GM18858 (cell line): ENCODE measurements around the gene ALDH16A1.
"Not testable (repeated sequence)": the region's sequence is repeated elsewhere in the genome, so short reads cannot be mapped to it uniquely, and the experiment has no call there.

ENCODE experiments used
- ATAC-seq: cut with Tn5 transposase; IDR thresholded peaks from one replicate; pipeline ENCODE4 v1.9.1; 2021; ENCODE audit not compliant: unreplicated experiment

ALDH16A1 gene

DNA sequence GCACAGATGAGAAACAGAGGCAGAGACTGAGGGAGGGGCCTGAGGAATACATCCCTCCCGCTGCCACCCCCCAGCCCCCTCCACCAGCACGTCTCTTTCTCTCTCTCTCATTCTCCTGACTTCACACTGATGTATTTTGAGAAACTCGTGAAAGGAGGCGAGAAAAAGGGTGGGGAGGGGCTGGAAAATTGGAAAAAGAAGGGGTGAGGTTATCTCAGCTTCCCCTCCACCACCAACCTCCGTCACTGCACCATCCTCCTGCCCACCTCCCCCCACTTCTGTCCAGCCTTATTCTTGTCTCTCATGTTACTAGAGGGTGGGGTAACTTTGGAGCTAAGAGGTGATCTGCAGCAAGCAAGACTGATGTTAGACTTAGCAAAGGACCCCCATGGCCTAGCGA, 13.2 kb upstream of the ALDH16A1 start:
- no peak for ATAC-seq

DNA sequence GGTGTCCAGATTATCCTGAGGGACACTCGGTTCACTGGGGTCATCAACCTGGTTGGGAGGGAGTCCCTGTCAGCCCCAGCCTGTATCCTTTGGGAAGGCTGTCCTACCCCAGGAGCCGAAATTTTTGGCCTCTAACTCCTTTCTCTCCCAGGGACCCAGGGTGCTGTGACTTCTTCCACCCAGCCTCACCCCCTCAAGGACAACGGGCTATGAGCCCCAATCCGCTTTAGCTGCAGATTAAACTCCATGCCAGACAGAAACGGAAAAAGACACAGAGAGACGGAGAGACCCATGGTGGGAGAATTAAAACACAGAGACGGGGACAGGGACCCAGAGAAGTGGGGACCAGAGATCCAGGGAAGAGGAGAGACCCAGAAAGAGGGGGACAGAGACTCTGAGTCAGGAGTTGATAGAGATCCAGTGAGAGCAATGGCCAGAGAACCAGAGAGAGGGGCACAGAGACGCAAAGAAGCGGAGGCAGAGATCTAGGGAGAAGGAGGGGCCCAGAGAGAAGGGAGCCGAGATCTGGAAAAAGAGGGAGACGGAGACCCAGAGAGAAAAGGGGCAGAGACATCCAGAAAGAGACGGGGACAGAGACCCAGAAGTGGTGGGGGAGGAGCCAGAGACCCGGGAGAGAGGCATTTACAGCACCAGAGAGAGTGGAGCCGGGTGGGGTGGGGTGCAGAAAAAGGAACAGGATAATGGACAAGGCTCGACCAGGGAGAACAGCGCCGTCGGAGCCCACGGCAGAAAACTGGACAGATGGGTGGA, 12.4 kb upstream of the ALDH16A1 start:
- no peak for ATAC-seq

DNA sequence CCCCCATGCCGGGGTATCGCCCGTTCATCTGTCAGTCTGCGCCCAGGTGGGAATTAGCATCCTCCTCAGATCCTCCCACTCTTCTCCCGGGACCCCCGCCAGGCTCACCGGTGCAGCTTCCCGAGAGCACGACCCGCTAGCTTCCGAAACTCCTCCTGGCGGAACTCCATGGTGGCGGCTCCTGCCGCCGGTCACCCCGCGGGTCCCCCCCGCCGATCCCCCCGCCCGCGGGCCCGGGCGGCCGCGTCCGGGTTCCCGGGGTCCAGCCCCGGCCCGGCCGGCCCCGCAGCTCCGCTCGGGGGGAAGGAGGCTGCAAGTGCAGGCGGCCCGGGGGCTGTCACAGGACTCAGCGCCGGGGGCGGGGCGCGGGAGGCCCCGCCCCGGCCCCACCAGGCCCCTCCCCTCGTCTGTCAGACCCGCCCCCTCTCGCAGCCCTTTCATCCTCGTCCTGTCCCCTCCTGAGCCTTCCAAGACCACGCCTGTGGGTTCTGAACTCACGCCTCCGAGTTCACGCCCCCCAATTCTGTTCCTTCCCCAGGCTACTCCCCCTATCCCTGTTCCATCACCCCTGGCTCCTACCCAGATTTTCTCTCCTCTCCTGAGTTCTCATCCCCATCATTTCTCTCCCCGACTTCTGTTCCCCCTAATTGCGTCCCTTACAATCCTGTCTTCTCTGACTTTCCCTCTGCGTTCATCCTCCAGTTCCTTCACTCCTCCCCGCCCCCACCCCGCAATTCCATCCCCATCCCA, 11.6 kb upstream of the ALDH16A1 start, which contains the start of gene SLC17A7:
Gene SLC17A7, minus strand, starts transcription at position 318 of the 750 bp plus-strand sequence. Its CDS starts 148 bp downstream, at position 170.
- no peak for ATAC-seq

DNA sequence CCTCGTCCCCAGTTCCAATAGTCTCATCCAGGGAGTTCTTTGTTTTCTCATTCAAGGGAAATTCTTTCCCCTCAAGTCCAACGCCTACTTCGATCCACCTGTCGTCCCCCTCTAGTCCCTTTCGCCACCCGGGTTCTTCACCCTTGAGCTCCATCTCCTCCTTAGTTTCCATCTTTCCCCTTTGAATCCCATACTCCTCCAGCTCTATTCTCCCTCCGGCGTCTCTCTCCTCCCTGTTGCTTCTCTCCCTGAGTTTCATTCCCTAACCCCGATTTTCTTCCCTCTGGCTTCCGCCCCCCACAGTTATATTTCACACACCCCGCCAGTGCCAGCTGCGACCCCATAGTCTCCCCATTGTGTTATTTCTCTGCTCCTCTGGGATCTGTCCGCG, 11.1 kb upstream of the ALDH16A1 start:
- ATAC-seq = no peak

DNA sequence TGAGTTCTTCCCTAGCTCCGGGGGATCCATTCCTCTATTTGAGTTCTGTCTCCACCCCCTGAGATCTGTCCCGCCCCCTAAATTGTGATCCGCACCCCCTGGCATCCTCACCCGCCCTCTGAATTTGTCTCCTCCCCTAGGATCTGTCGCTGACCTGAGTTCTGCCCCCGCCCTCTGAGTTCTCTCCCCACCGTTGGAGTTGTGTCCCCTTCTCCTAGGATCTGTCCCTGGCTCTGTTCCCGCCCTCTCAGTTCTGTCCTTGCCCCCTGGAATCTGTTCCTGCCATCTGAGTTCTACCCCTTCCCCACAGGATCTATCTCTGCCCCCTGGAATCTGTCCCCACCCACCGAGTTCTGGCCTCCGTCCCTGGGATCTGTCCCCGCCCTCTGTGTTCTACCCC, 10.7 kb upstream of the ALDH16A1 start:
- ATAC-seq = no peak

DNA sequence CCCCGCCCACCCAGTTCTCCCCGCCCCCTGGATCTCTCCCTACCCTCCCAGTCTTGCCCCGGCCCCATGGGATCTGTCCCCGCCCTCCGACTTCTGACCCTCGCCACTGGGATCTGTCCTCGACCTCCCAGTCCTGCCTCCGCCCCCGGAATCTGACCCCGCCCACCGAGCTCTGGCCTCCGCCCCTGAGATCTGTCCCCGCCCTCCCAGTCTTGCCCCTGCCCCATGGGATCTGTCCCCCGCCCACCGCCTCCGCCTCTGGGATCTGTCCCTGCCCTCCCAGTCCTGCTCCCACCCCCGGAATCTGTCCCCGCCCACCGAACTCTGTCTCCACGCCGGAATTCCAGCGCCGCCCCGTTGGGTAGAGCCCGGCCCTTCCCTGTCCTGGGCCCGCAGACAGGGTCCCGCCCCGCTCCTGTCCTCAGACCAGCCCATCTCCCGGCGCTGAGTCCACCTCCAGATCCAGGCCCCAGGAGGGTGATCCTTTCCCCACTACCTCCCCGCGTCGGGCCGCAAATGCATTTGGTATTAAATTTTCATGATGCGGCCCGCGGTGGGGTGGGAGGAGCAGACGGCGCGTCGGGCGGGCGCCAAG, 10.2 kb upstream of the ALDH16A1 start:
- ATAC-seq = no peak

DNA sequence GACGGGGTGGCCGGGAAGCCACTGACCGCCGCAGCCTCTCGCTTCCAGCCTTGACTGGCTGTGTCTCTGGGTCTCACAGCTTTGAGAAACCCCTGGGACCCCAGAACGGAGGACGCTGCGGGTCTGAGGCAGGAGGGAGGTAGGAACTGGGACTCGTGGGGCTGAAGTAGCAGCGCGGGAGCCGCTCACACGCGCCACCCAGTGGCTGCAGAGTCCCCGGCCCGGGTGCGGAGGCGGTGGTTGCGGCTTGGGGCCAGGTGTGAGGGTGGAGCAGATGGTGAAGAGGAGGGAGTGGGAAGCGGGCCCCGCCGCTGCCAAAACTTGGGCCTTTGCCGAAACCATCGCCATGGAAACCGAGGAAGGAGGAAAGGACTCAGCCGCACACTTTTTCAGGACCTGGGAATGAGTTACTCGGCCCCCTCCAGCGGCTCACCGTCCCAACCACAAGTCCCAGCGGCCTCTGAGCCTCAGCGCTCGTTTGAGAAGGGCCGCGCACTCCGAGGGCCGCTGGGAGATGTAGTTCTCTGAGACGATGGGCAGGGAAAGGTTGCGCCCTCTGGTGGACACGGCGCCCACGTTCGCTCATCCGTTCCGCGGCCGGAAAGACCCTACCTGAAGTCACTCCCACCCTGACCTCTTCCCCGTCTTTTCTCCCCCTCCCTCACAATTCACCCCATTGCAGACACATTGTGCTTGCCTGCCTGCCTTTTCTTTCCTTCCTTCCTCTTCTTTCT, 9.5 kb upstream of the ALDH16A1 start:
- ATAC-seq = peak; percentile 59

DNA sequence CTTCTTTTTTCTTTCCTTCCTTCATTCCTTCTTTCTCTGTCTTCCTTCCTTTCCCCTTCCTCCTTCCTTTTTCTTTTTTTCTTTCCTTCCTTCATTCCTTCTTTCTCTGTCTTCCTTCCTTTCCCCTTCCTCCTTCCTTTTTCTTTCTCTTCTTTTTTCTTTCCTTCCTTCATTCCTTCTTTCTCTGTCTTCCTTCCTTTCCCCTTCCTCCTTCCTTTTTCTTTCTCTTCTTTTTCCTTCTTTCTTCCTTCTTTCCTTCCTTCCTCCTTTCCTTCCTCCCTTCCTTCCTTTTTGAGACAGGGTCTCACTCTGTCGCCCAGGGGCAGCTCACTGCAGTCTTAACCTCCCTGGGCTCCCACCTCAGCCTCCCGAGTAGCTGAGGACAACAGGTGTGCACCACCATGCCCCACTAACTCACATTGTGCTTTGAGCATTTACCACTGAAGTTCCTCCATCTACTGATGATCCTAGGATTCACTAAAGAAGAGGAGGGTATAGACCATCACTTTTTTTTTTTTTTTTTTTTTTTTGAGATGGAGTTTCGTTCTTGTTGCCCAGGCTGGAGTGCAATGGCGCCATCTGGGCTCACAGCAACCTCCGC, 8.8 kb upstream of the ALDH16A1 start:
- ATAC-seq = not testable (repeated sequence)

DNA sequence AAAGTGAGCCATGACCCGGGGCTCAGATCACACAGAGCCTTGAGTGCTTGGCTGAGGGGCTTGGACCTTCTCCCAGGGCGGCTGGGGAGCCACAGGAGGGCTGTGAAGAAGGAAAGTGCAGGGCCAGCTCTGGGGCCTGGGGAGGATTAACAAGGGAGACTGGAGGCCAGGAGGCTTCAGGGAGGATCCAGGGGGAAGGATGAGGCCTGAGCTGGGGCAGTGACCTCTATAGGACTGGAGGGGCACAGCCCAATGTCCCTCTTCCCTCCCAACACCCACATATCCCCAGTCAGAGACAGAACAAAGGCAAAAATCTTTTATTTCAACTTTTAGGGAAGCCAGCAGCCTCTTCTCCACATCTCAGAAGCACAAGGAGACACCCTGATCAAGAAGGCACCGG, 7.0 kb upstream of the ALDH16A1 start:
- ATAC-seq = no peak

DNA sequence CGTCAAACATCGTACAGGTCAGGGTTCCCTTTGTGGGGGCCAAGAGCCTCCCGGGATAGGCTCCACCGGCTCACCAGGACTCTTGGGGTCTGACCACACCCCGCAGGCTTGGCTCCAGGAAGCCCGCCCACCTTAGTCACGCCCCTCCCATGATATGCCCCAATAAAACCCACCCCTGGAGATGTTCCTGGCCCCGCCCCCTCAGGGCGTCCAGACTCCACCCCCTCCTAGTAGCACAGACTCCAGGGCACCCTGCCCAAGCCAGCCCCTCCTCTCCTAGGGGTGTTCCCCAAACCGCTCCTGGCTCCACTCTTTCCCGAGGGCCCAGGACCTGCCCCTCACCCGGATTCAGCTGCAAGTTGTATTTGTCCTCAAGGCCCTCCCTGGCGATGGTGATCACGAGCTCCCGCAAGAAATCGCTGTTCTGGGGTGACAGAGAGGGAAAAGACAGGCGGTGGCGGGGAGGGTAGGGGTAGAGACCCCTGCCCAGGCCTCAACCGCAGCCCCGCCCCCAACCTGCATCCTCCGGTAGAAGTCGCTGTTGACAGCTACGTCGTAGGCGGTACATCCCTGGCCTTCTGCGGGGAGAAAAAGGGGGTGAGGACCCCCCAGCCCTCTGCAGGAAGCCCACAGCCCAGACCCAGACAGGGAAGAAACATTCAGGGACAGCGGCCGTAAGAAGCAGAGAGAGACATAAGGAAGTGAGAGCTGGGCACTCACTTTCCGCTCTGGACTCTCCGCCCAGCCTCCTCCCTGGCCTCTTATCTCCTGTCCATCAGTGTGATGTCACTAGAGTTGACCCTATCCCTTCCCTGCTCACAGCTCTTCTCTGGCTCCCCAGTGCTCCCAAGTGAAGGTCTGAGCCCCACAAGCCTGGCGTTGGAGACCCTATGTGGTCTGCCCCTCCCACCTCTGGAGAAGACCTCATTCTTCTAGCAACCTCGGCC, 5.3 kb upstream of the ALDH16A1 start:
- ATAC-seq = no peak

DNA sequence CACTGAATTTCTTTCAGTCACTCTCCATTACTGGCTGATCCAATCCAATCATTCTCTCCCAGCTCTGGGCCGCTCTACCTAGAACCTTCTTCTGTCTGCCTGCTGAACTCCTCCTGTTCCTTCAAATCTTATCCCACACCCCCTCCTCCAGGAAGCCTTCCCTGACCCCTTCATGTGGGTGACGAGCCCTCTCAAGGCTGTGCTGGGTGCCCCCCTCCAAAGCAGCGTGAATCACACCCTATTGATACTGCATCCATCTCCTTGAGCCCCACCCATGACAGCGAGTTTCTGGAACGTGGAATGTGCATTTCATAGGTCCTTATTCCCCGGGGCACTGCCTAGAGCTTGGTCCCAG, 4.6 kb upstream of the ALDH16A1 start:
- no peak for ATAC-seq

DNA sequence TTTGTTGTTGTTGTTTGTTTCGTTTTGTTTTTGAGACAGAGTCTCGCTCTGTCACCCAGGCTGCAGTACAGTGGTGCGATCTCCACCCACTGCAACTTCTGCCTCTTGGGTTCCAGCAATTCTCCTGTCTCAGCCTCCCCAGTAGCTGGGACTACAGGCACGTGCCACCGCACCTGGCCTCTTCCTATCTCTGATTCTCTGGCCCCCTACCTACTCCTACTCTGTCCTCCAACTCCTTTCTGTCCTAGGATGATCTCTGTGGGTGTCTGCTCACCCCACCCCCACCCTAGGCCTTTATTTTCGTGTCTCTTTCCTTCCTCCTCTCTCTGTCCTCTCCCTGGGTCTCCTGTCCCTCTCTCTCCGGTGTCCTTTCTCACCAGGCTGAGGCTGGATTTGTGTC, 2.6 kb upstream of the ALDH16A1 start:
- ATAC-seq = no peak

DNA sequence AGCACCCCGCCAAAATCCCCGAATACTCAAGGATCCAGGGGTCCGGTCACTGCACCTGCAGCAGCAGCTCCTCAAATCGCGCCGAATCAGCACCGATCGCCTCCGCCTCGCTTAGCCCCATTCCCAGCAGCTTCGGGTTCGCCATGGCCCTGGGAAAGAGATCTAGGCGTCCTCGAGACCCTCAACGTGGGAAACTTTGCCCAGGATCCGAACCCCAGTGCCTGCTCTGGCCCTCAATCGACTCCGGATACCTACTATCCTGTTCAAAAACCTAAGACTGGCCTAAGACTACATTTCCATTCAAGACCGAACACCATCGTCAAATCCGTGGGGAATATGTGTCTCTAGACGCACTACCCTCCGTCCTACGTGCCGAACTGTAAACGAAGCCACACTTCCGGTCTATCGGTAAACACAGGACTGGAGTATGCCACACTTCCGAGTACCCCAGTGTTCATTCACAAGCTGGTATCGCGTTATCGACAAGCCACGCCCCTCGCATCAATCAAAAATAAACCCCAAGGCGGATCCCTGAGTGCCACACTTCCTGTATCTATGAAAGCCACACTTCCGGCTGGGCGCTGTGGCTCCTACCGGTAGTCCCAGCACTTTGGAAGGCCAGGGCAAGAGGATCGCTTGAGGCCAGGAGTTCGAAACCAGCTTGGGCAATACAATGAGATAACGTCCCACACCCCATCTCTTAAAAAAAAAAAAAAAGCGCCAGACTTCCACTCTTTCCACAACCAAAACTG, 1.4 kb upstream of the ALDH16A1 start, which contains the start of gene PIH1D1:
Gene PIH1D1, minus strand, starts transcription at position 385 of the 752 bp plus-strand sequence. Its CDS starts 240 bp downstream, at position 145.
- ATAC-seq = peak; percentile 50

DNA sequence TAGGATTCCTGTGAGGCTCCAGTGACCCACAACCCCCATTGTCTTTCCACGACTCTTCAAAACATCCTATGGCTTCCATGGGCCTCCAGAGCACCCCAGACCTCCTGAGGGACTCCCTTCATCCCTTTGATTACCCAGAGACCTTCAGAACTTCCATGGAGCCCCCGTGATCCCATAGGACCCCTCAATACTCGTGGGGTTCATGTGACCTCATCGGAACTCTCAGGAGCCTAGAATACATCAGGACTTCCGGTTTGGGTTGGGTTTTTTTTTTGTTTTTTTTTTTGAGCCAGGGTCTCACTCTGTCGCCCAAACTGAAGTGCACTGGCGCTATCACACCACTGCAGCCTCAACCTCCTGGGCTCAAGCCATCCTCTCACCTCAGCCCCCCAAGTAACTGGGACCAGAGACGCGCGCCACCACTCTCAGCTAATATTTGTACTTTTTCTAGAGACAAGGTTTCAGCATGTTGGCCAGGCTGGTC, 774 bp downstream of the ALDH16A1 start:
- ATAC-seq = no peak

DNA sequence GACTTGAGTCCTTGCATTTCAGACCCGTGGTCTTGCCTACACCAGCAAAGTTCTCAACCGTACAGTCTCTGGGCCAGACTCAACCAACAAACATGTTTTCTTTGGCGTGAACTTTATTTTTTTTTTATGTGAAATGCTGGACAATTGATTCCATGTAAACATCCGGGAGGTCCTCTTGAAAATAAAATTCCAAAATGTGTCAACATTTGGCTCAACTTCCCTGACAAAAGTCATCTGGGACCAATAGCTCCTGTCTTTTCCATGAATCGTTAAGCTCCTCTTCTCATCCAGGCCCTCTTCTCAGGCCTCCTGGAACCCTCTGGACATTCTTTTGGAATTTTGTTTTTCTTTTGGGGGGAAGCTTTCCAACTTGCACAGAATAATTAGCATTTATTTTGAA, 2.7 kb downstream of the ALDH16A1 start:
- no peak for ATAC-seq

DNA sequence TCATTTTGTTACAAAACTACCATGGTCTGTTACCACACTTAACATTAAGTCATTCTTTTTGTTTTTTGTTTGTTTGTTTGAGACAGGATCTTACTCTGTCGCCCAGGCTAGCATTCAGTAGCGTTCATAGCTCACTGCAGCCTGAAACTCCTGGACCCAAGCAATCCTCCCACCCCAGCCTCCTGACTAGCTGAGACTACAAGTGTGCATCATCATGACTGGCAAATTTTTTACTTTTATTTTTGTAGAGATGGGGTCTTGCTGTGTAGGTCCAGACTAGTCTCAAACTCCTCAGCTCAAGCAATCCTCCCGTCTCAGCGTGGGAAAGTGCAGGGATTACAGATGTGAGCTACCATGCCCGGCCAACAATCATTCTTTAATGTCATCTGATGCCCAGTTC, 3.3 kb downstream of the ALDH16A1 start:
- ATAC-seq = no peak

DNA sequence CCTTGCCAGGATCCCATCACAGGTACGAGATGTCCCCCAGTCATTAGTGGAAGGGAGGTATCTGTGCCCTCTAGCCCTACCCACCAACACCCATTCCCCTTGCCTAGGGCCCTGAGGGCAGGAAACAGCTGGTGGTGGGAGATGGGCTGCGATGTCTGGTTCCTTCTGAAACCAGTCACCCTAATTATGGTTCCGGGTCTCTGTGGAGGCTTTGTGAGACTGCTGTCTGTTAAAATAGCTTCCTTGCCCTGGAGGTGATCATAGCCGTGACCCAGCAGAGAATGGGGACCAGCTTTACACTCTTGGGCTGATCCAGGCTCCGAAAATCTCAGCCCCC, 5.5 kb downstream of the ALDH16A1 start:
- no peak for ATAC-seq

DNA sequence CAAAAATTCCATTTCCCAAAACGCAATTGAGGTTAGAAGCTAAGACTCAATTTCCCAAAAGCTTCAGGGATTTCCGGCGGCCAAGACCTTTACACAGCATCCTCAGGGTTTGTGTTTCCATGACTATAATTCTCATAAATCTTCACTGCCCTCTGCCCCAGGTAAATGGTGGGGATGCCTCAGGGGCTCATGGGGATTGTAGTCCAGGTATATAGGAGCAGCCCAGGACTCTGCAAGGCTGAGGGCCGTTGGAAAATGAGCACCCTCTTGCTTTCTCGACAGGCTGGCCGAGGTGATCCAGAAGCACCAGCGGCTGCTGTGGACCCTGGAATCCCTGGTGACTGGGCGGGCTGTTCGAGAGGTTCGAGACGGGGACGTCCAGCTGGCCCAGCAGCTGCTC, 6.4 kb downstream of the ALDH16A1 start:
- no peak for ATAC-seq

DNA sequence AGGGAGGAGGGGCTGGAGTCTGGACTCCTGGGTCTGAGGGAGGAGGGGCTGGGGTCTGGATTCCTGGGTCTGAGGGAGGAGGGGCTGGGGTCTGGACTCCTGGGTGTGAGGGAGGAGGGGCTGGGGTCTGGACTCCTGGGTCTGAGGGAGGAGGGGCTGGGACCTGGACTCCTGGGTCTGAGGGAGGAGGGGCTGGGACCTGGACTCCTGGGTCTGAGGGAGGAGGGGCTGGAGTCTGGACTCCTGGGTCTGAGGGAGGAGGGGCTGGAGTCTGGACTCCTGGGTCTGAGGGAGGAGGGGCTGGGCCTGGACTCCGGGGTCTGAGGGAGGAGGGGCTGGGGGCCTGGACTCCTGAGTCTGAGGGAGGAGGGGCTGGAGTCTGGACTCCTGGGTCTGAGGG, 8.1 kb downstream of the ALDH16A1 start:
- ATAC-seq = not testable (repeated sequence)
